T-cell (primary cell): Measurements from ENCODE around the gene CAB39. TPM values are rescaled to one million over a fixed set of nuclear protein-coding genes. Genes with fewer than 3 reads are reported as not detected.

ENCODE experiments used
- ATAC-seq, 4 experiments: fragments of 200-7000 bp in 3 of 4; fragments of 150-1000 bp in 1 of 4; cut with Tn5 transposase; replicated peaks in 1 of 4; 1 replicate in 3 of 4; 2 replicates in 1 of 4; pipeline ENCODE4 v1.10.0; 2021; ENCODE audit warnings: moderate library complexity in 3 of 4, mild to moderate bottlenecking in 2 of 4, moderate number of reproducible peaks in 1 of 4
- CTCF ChIA-PET, 2 donors: fragments of 300-600 bp; sonication (Branson Sonifier 250); formaldehyde crosslinking; loops; one replicate each; lab custom pipeline; 2022; ENCODE audit warnings: antibody characterized with exemption in 2 of 2; lab: Charles Lee
- POLR2A ChIA-PET, 2 donors: fragments of 300-600 bp; sonication (Branson Sonifier 250); formaldehyde crosslinking; loops; one replicate each; lab custom pipeline; 2022; ENCODE audit warnings: antibody characterized with exemption in 2 of 2; lab: Charles Lee
- DNase-seq, 35 experiments: peaks; one replicate each; pipeline versions ENCODE4 v3.0.0 to v3.0.0-alpha.2; 2013 to 2023
- H3K27ac ChIP-seq: one replicate; pipeline ENCODE4 v1.5.1; 2013; ENCODE audit warnings: low read length
- H3K27me3 ChIP-seq, 2 experiments: replicated peaks in 1 of 2; 1 replicate in 1 of 2; 2 replicates in 1 of 2; pipeline versions ENCODE4 v1.6.1 to v1.7.0; 2013; ENCODE audit warnings: low read length in 1 of 2, mixed read lengths in 1 of 2; ENCODE audit not compliant: control insufficient read depth in 2 of 2, insufficient read depth in 2 of 2; ENCODE audit errors: extremely low read depth in 1 of 2
- H3K36me3 ChIP-seq, 2 donors: 1 replicate in 1 of 2; 2 replicates in 1 of 2; pipeline versions ENCODE4 v1.6.1 to v1.7.0; 2013; ENCODE audit warnings: low read length in 1 of 2; ENCODE audit not compliant: control insufficient read depth in 2 of 2, insufficient read depth in 1 of 2; ENCODE audit errors: extremely low read depth in 1 of 2
- H3K4me1 ChIP-seq, 2 experiments: 1 replicate in 1 of 2; 2 replicates in 1 of 2; pipeline versions ENCODE4 v1.6.1 to v1.7.0; 2013; ENCODE audit warnings: low read length in 2 of 2, mixed read lengths in 1 of 2; ENCODE audit not compliant: insufficient read depth in 2 of 2, control insufficient read depth in 1 of 2; ENCODE audit errors: extremely low read depth in 1 of 2
- H3K4me3 ChIP-seq, 2 donors: 1 replicate in 1 of 2; 2 replicates in 1 of 2; pipeline versions ENCODE4 v1.5.1 to v1.7.0; 2013; ENCODE audit warnings: mild to moderate bottlenecking in 2 of 2, low read length in 1 of 2, moderate library complexity in 1 of 2; ENCODE audit not compliant: control insufficient read depth in 1 of 2; ENCODE audit errors: extremely low read depth in 1 of 2
- H3K9me3 ChIP-seq: 2 replicates; pipeline ENCODE4 v1.7.0; 2013
- H3K27ac Mint-ChIP-seq, 2 donors: one replicate each; pipeline ENCODE4 v1.8.0; 2020 to 2021; ENCODE audit warnings: mild to moderate bottlenecking in 2 of 2, mixed read lengths in 2 of 2
- H3K27me3 Mint-ChIP-seq, 2 donors: one replicate each; pipeline ENCODE4 v1.8.0; 2021 to 2022; ENCODE audit warnings: mixed read lengths in 2 of 2
- H3K36me3 Mint-ChIP-seq: one replicate; pipeline ENCODE4 v1.8.0; 2021; ENCODE audit warnings: mixed read lengths
- H3K4me1 Mint-ChIP-seq, 3 donors: one replicate each; pipeline ENCODE4 v1.8.0; 2020 to 2022; ENCODE audit warnings: mixed read lengths in 3 of 3, mild to moderate bottlenecking in 1 of 3
- H3K4me3 Mint-ChIP-seq, 3 donors: one replicate each; pipeline ENCODE4 v1.8.0; 2020 to 2022; ENCODE audit warnings: mild to moderate bottlenecking in 3 of 3, mixed read lengths in 3 of 3, moderate library complexity in 3 of 3
- H3K9me3 Mint-ChIP-seq, 3 donors: one replicate each; pipeline ENCODE4 v1.8.0; 2020 to 2022; ENCODE audit warnings: mixed read lengths in 3 of 3
- WGBS: methylation state at CpG from one replicate; pipeline ENCODE4 v1.1.5; 2013; ENCODE audit warnings: missing lambda C conversion rate; ENCODE audit not compliant: insufficient coverage; 5-methylcytosine and 5-hydroxymethylcytosine counted together
- total RNA-seq, 35 experiments: library from RNA in 6 of 35; stranded (reverse) in 6 of 35; fragments of 120-200 nt in 1 of 35; gene quantifications; one replicate each; pipeline versions ENCODE4 v1.2.1 to v1.2.4 and lab custom pipeline; 2013 to 2026

CAB39 gene
- total RNA-seq, 5 donors from 2014 or later (not counting 1 experiment from before 2014, with no cell fraction given), result 91.7 to 102 (median 96.7) TPM

GRCh38 chr2:230861552-230862255 lies 149.1 kb downstream of the CAB39 start:
- Histone ChIP-seq H3K27me3 (peaks cover 0 to 22% of the 10 kb centered on the region in 2 experiments), H3K4me1 (peaks cover 10 to 42% of the 10 kb centered on the region in 2 experiments), H3K27ac (no peak overlapping the region), H3K9me3 (no peaks in the 10 kb centered on the region), H3K36me3 (no peaks in the 10 kb centered on the region), H3K4me3 (no peak overlapping the region)
- Mint-ChIP-seq H3K4me3 (peak overlapping the region in 1 of 3 donors; percentile 27), H3K27ac (peak overlapping the region; percentile 24 to 60), H3K4me1 (peaks cover 26 to 38% (median 27%) of the 10 kb centered on the region in 3 donors), H3K27me3 (peaks cover 10 to 18% of the 10 kb centered on the region in 2 donors), H3K9me3 (no peaks in the 10 kb centered on the region), H3K36me3 (no peaks in the 10 kb centered on the region)
- ChIA-PET CTCF (interaction anchor here in 1 of 2 donors (0.7 to 1.1 kb wide), 2 partner anchors 10 to 21 kb away, joined by 3 to 5 read pairs; no protein-coding TSS in a partner anchor), POLR2A (no interaction called here)
- 32% methylated on average over 11 of the region's 13 CpGs for WGBS
- DNase-seq (peak in 2 of 35 experiments; percentile 25 to 32), ATAC-seq (peak in 1 of 4 experiments; percentile 19)

- POLR2A ChIA-PET, result no interaction called here
- 100% methylated on average over 1 of the region's 5 CpGs for whole genome bisulfite sequencing
- ATAC-seq (no peak), DNase-seq (no peak)
- H3K27me3 Mint-ChIP-seq, result peaks cover 9 to 13% of the 10 kb centered on the region in 2 donors
- CTCF ChIA-PET, result interaction anchor here (1.1 to 1.4 kb wide), 2 partner anchors 11 to 14 kb away, joined by 5 to 6 read pairs; no protein-coding TSS in a partner anchor
- no peaks in the 10 kb centered on the region for H3K9me3 Mint-ChIP-seq
- H3K4me1 Mint-ChIP-seq, result peaks cover 32 to 44% (median 33%) of the 10 kb centered on the region in 3 donors
- Histone ChIP-seq H3K27me3 (peaks cover 0 to 17% of the 10 kb centered on the region in 2 experiments), H3K27ac (no peak overlapping the region), H3K36me3 (no peaks in the 10 kb centered on the region), H3K9me3 (no peaks in the 10 kb centered on the region), H3K4me3 (no peak overlapping the region), H3K4me1 (peaks cover 15 to 48% of the 10 kb centered on the region in 2 experiments)
- H3K36me3 Mint-ChIP-seq, result no peaks in the 10 kb centered on the region
- no peak overlapping the region for H3K4me3 Mint-ChIP-seq
- no peak overlapping the region for H3K27ac Mint-ChIP-seq
Observed at GRCh38 chr2:230862292-230862691, 149.7 kb downstream of the CAB39 start.

GRCh38 chr2:230863031-230863430 lies 150.4 kb downstream of the CAB39 start:
- Mint-ChIP-seq H3K4me3 (peak overlapping the region; percentile 77 to 86 (median 82)), H3K4me1 (peaks cover 33 to 48% (median 37%) of the 10 kb centered on the region in 3 donors), H3K27me3 (peaks cover 2 to 7% of the 10 kb centered on the region in 2 donors), H3K9me3 (no peaks in the 10 kb centered on the region), H3K27ac (no peak overlapping the region), H3K36me3 (no peaks in the 10 kb centered on the region)
- CTCF ChIA-PET, result interaction anchor here in 1 of 2 donors (1.4 kb wide), 1 partner anchor 15 kb away, joined by 6 read pairs; no protein-coding TSS in a partner anchor
- POLR2A ChIA-PET, result no interaction called here
- Histone ChIP-seq H3K36me3 (no peaks in the 10 kb centered on the region), H3K9me3 (no peaks in the 10 kb centered on the region), H3K4me1 (peaks cover 17 to 54% of the 10 kb centered on the region in 2 experiments), H3K4me3 (no peak overlapping the region), H3K27ac (no peak overlapping the region), H3K27me3 (peaks cover 0 to 17% of the 10 kb centered on the region in 2 experiments)
- ATAC-seq (no peak), DNase-seq (no peak)
- 77% methylated on average over 4 of the region's 8 CpGs for WGBS

GRCh38 chr2:230863442-230864121 lies 150.9 kb downstream of the CAB39 start:
- Histone ChIP-seq H3K36me3 (no peaks in the 10 kb centered on the region), H3K4me1 (peaks cover 17 to 60% of the 10 kb centered on the region in 2 experiments), H3K4me3 (peak overlapping the region in 1 of 2 donors; percentile 55), H3K27me3 (peaks cover 0 to 17% of the 10 kb centered on the region in 2 experiments), H3K27ac (no peak overlapping the region), H3K9me3 (no peaks in the 10 kb centered on the region)
- ATAC-seq (no peak), DNase-seq (no peak)
- ChIA-PET POLR2A (no interaction called here), CTCF (interaction anchor here in 1 of 2 donors (0.7 to 1.4 kb wide), 2 partner anchors 15 to 42 kb away, joined by 3 to 6 read pairs; no protein-coding TSS in a partner anchor)
- 95% methylated on average over 8 of the region's 13 CpGs for WGBS
- H3K4me3 Mint-ChIP-seq, result peak overlapping the region; percentile 77 to 86 (median 82)
- H3K9me3 Mint-ChIP-seq, result no peaks in the 10 kb centered on the region
- peaks cover 34 to 48% (median 39%) of the 10 kb centered on the region in 3 donors for H3K4me1 Mint-ChIP-seq
- H3K27ac Mint-ChIP-seq, result no peak overlapping the region
- H3K27me3 Mint-ChIP-seq, result peaks cover 0 to 6% of the 10 kb centered on the region in 2 donors
- H3K36me3 Mint-ChIP-seq, result no peaks in the 10 kb centered on the region

GRCh38 chr2:230864122-230864604 lies 151.5 kb downstream of the CAB39 start:
- Mint-ChIP-seq H3K27ac (peak overlapping the region; percentile 52 to 80), H3K4me3 (peak overlapping the region; percentile 77 to 86 (median 82)), H3K4me1 (peaks cover 39 to 52% (median 41%) of the 10 kb centered on the region in 3 donors), H3K27me3 (peaks cover 0 to 3% of the 10 kb centered on the region in 2 donors), H3K36me3 (no peaks in the 10 kb centered on the region), H3K9me3 (no peaks in the 10 kb centered on the region)
- no peaks in the 10 kb centered on the region for H3K9me3 ChIP-seq
- ChIA-PET POLR2A (interaction anchor here in 1 of 2 donors (0.5 kb wide), 1 partner anchor 191 kb away, joined by 4 read pairs; no protein-coding TSS in a partner anchor), CTCF (interaction anchor here (0.7 to 1.1 kb wide), 3 partner anchors 42 to 124 kb away, joined by 3 read pairs; partner anchors contain the start of gene GPR55 (in 1 of the 2))
- no peak for ATAC-seq
- H3K27ac ChIP-seq, result no peak overlapping the region
- H3K4me3 ChIP-seq, result peak overlapping the region; percentile 55 to 58
- peaks cover 17 to 62% of the 10 kb centered on the region in 2 experiments for H3K4me1 ChIP-seq
- WGBS, result 49% methylated on average over 13 of the region's 18 CpGs
- no peaks in the 10 kb centered on the region for H3K36me3 ChIP-seq
- no peak for DNase-seq
- H3K27me3 ChIP-seq, result peaks cover 0 to 17% of the 10 kb centered on the region in 2 experiments
